ENCODE data around the gene NUP62.
A peak's percentile ranks its signal among the peaks of the same experiment; 100 is the strongest.
"Not testable (repeated sequence)": the region's sequence is repeated elsewhere in the genome, so short reads cannot be mapped to it uniquely, and the experiment has no call there.

The NUP62 gene, protein sequence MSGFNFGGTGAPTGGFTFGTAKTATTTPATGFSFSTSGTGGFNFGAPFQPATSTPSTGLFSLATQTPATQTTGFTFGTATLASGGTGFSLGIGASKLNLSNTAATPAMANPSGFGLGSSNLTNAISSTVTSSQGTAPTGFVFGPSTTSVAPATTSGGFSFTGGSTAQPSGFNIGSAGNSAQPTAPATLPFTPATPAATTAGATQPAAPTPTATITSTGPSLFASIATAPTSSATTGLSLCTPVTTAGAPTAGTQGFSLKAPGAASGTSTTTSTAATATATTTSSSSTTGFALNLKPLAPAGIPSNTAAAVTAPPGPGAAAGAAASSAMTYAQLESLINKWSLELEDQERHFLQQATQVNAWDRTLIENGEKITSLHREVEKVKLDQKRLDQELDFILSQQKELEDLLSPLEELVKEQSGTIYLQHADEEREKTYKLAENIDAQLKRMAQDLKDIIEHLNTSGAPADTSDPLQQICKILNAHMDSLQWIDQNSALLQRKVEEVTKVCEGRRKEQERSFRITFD

GRCh38 chr19:49929121-49929610, at the start of gene NUP62, which contains the start of gene ATF5:
Gene NUP62 (minus strand): TSS chr19:49929504. CDS start chr19:49909807, 19,697 bp downstream.
Gene ATF5 (plus strand): TSS chr19:49929205. CDS start chr19:49930851, 1,646 bp downstream.
- peak; percentile 97 for DNase-seq
- ATAC-seq = peak; percentile 56

DNA sequence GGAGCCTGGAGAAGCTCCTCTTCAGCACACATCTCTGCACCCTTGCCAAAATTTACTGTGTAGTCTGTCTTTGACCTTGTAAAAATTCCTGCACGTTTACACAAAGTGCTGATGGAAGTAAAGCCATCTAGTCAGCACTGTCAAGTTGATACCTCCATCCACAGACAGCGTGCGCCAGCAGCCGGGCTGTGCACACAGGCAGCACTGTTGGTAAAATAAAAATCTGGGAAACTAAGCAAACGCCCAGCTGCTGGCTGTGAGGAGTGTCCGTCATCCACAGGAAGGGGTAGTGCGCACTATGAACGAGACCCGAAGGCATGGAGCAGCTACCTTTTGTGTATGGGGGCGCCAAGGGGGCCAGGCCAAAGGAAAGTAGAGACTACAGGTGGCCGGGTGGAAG, 49.0 kb upstream of the NUP62 start:
- DNase-seq = no peak
- no peak for ATAC-seq

GRCh38 chr19:49977881-49978280, 48.6 kb upstream of the NUP62 start:
- DNase-seq (no peak), ATAC-seq (no peak)

DNA sequence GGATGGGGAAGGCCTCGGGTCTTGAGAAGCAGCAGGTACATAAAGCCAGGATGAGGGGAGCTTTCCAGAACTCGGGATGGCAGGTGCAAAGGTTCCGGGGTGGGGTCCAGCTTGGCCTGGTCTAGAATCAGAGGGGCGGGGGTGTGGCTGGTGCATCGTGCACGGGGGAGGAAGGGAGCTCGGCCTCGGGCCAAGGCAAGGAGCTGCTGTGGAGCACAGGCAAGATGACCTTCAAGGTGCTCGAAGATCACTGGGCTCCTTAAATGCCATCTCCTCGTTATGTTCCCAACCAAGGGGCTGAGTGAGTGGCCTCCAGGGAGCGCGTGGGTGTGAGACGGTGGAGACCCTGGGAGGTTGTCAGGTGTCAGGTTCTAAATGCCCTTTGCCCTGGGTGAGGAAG, 47.8 kb upstream of the NUP62 start:
- DNase-seq (no peak), ATAC-seq (no peak)

DNA sequence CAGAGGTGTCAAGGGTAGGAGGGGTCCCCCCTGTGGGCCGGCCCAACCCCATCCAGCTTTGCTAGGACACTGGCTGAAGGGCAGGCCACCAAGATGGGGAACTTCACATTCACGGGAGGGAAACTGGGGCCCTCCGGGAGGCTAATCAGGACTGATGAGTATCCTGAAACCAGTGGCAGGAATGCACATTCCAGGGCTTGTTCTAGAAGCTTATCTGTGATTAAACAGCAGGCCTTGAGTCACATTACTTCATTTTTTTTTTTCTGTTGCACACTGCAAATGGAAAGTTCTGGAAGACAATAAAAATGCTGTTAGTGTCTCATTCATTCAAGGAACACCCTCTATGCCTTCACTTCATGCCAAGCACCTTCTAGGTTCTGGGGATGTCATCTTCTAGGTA, 47.2 kb upstream of the NUP62 start:
- ATAC-seq (no peak), DNase-seq (no peak)

DNA sequence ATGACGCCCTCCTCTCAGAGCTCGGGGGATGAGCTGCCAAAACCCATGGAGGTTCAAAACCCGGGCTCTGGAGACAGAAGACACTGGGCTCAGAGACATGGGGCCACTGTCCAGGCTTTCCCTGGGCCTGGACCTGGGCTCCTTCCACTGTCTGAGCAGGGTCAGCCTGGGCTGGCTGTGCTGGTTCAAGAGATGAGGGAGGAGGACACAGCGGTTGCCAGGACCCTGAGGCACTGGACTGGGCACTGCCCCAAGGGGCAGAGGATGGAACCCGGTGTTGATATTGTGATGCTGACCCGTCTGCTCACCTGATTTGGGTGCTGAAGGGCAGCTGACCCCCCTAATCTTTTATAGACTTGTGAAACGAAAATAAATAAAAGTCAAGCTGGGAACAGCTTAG, 45.7 kb upstream of the NUP62 start:
- ATAC-seq = no peak
- DNase-seq = no peak

- no peak for ATAC-seq
- no peak for DNase-seq
Observed at GRCh38 chr19:49973987-49974386, 44.7 kb upstream of the NUP62 start.

- ATAC-seq (no peak), DNase-seq (no peak)
Observed at GRCh38 chr19:49972841-49973240, 43.5 kb upstream of the NUP62 start.

- no peak for DNase-seq
- ATAC-seq = no peak
Observed at GRCh38 chr19:49971991-49972411, 42.7 kb upstream of the NUP62 start.

DNA sequence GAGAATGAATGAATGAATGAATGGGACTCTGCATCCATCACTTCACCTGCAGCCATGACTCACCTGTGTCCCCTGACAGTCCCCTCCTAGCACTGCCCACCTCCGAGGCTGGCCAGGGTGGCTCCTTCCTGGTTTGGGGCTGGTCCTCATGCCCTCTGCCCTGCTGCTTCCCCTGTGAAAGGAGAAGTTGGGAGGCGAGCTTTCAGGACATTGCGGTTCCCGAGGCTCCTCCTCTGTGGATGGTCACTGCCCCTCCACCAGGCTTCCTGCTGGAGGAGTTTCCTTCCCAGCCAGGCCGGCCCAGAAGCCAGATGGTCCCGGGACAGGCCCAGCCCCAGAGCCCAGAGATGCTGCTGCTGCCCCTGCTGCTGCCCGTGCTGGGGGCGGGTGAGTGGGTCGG, 40.1 kb upstream of the NUP62 start:
- not testable (repeated sequence) for DNase-seq, ATAC-seq

- DNase-seq = no peak
Observed at GRCh38 chr19:49968279-49968922, 39.1 kb upstream of the NUP62 start.

GRCh38 chr19:49960980-49961379, 31.7 kb upstream of the NUP62 start, which contains the start of gene SIGLEC11:
Gene SIGLEC11 (minus strand): TSS chr19:49961172. CDS start chr19:49961081, 91 bp downstream.
- not testable (repeated sequence) for ATAC-seq, DNase-seq

More at GRCh38 chr19:49968279-49968922, 39.1 kb upstream of the NUP62 start:
- ATAC-seq = no peak

- not testable (repeated sequence) for ATAC-seq
Observed at GRCh38 chr19:49959892-49960291, 30.6 kb upstream of the NUP62 start.

GRCh38 chr19:49958596-49958995, 29.3 kb upstream of the NUP62 start:
- ATAC-seq, DNase-seq: not testable (repeated sequence)

More at GRCh38 chr19:49959892-49960291, 30.6 kb upstream of the NUP62 start:
- not testable (repeated sequence) for DNase-seq

- DNase-seq, ATAC-seq: not testable (repeated sequence)
Observed at GRCh38 chr19:49958144-49958543, 28.8 kb upstream of the NUP62 start.

- DNase-seq = no peak
- no peak for ATAC-seq
Observed at GRCh38 chr19:49957262-49957915, 28.1 kb upstream of the NUP62 start.

DNA sequence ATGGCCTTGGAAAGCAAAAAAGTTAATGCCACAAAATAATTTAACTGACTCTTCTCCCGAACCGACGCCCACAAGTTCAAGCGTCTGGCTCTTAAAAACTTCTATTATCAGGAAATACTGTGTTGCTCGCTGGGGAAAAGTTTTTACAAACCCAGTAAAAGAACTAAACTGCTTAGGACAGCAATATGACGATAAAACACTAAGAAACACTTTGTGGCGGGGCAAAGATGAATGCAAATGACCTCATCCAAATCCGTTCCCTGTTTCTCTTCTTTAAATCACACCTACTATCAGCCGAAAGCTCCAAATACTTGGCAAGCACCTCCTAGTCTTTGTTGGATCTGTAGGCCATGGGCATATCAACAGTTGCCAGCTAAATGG, 26.8 kb upstream of the NUP62 start:
- ATAC-seq = no peak
- DNase-seq = no peak

- no peak for ATAC-seq
- no peak for DNase-seq
Observed at GRCh38 chr19:49954933-49955332, 25.6 kb upstream of the NUP62 start.

DNA sequence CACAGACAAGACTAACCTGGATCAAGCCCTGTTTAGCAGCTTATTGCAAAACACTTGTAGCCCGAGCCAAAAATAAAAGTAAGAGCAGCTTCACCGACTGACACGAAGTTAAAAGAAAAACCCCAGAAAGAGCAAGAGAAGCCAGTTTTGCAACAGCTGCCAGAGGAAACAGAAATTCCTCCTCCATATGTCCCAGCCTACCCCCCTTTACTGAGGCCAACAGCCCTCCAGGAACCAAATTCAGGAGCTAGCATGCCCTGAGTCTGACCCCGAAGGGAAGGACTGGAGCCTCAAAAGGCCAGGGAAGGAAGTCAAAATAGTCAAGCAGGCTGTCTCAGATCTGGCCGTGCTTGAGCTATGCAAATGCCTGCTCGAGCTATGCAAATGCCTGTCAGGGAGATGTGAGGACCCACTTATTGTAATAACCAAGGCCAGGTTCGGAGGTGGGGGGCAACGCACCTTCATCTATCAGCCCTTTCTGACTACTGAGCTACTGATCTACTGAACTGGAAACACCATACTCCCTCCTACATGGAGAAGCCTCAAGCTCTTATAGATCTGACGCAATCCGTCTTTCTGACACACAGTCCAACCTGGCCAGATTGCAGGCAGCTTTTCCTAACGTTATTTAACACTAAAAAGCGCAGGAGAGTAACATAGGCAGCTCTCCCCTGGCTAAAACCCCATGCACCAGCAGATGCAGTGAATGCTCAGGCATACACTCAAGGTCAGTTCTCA, 25.0 kb upstream of the NUP62 start:
- ATAC-seq = no peak
- no peak for DNase-seq

DNA sequence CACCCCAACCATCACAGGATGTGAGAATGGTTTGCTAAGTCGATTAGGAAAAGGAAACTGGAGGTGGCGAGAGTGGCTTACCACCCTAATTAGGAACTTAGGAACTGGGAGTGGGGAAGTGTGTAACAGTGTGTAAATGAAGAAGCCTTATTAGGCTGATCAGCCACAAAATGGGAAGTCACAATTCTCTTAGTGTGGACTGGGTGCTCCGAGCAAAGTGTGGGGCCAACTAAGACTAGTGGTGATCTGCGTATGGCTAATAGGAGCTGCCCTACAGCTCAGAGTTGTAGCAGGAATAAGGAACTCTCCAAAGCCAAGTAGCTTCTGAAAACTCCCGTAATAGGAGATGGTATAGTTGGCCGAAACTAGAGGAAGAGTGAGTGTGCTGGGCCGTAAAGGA, 24.1 kb upstream of the NUP62 start:
- DNase-seq (no peak), ATAC-seq (no peak)

- no peak for DNase-seq
- ATAC-seq = no peak
Observed at GRCh38 chr19:49952906-49953305, 23.6 kb upstream of the NUP62 start.

DNA sequence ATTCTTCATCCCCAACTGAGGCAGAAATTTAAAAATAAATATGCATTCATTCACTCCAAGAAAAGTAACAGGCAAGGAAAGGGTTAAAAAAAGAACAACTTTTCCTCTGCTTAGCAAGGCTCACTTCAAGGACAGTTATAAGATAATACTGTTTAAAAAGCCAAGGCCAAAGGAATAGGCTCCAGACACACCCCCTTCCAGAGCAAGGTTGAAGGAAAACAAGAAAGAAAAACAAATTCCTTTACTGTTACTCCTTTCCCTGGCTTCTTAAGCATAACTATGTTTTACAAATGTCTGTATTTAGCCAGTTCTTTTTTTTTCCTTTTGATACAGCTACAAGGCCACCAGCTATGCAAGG, 23.2 kb upstream of the NUP62 start:
- ATAC-seq (no peak), DNase-seq (no peak)
